Esophagus muscularis mucosa (tissue), 4 donors: ENCODE data around the gene ZFAND4. TPM values are rescaled to one million over a fixed set of nuclear protein-coding genes. Genes with fewer than 3 reads are reported as not detected.

Experiments used
- DNase-seq: peaks from one replicate; pipeline ENCODE4 v3.0.0-alpha.2; 2017; ENCODE audit errors: extremely low spot score
- H3K27ac ChIP-seq, 4 donors: fragments of 200-600 bp; sonication (generic); replicated peaks in 1 of 4; 1 replicate in 3 of 4; 2 replicates in 1 of 4; pipeline ENCODE4 v1.5.1; 2016 to 2019; ENCODE audit warnings: mild to moderate bottlenecking in 1 of 4
- H3K27me3 ChIP-seq, 4 donors: fragments of 200-600 bp; sonication (generic); one replicate each; pipeline versions ENCODE4 v1.5.1 to v1.6.0; 2016 to 2019
- H3K36me3 ChIP-seq, 4 donors: fragments of 200-600 bp; sonication (generic); one replicate each; pipeline ENCODE4 v1.5.1; 2016 to 2019
- H3K4me1 ChIP-seq, 4 donors: fragments of 200-600 bp; sonication (generic); one replicate each; pipeline ENCODE4 v1.5.1; 2016 to 2019
- H3K4me3 ChIP-seq, 4 donors: fragments of 200-600 bp; sonication (generic); 1 replicate in 2 of 4; 2 replicates in 2 of 4; pipeline ENCODE4 v1.5.1; 2016 to 2019; ENCODE audit warnings: mild to moderate bottlenecking in 4 of 4, moderate library complexity in 1 of 4
- H3K9me3 ChIP-seq, 4 donors: fragments of 200-600 bp; sonication (generic); 1 replicate in 3 of 4; 2 replicates in 1 of 4; pipeline ENCODE4 v1.5.1; 2016 to 2019
- EP300 ChIP-seq: sonication (generic); formaldehyde crosslinking; IDR thresholded peaks from one replicate; pipeline ENCODE4 v1.6.1; 2017; ENCODE audit warnings: antibody characterized with exemption
- POLR2A ChIP-seq: fragments of 450-650 bp; IDR thresholded peaks from one replicate; pipeline ENCODE4 v1.6.1; 2017; ENCODE audit warnings: antibody characterized with exemption, moderate library complexity, mild to moderate bottlenecking, low read depth
- POLR2AphosphoS5 ChIP-seq, 2 donors: sonication (generic); formaldehyde crosslinking; IDR thresholded peaks; one replicate each; pipeline ENCODE4 v1.6.1; 2017; ENCODE audit warnings: antibody characterized with exemption in 2 of 2
- WGBS: methylation state at CpG from one replicate; pipeline ENCODE4 v1.1.5; 2018; 5-methylcytosine and 5-hydroxymethylcytosine counted together
- intact Hi-C: fragments of 100-400 bp; cut with DNase I; formaldehyde crosslinking; loops from one replicate; pipeline ENCODE4 v1.15.1; 2023
- total RNA-seq, 4 donors: library from RNA; depleted of rRNA; stranded (reverse); fragments of >200 nt; gene quantifications; one replicate each; pipeline versions ENCODE4 v1.1.0 to v1.2.1, GENCODE V29; 2016
- TF ChIP-seq, protein P1 (sequence below), 3 experiments: fragments of 200-600 bp in 2 of 3; fragments of 450-650 bp in 1 of 3; sonication (generic) in 2 of 3; IDR thresholded peaks; one replicate each; pipeline ENCODE4 v1.5.1; 2017 to 2019; ENCODE audit warnings: antibody characterized with exemption in 3 of 3, mild to moderate bottlenecking in 2 of 3, moderate library complexity in 1 of 3

Gene ZFAND4
- total RNA-seq, 4 donors from 2014 or later, result 12.9 to 18.7 (median 16.7) TPM

DNA sequence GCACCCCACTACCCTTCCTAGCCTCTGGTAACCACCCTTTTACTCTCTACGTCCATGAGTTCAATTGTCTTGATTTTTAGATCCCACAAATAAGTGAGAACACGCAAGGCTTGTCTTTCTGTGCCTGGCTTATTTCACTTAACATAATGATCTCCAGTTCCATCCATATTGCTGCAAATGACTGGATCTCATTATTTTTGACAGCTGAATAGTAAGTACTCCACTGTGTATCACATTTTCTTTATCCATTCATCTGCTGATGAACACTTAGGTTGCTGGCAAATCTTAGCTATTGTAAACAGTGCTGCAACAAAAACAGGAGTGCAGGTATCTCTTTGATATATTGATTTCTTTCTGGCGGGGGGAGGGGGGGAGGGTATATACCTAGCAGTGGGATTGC, 106.2 kb downstream of the ZFAND4 start:
- Histone ChIP-seq H3K4me3 (no peak overlapping the region), H3K27me3 (no peaks in the 10 kb centered on the region), H3K27ac (no peak overlapping the region), H3K36me3 (no peaks in the 10 kb centered on the region), H3K9me3 (no peaks in the 10 kb centered on the region), H3K4me1 (no peaks in the 10 kb centered on the region)
- TF ChIP-seq POLR2AphosphoS5 (IDR thresholded peaks at IDR 0.05) (no peak), POLR2A (no peak), EP300 (no peak)
- TF ChIP-seq, protein P1, sequence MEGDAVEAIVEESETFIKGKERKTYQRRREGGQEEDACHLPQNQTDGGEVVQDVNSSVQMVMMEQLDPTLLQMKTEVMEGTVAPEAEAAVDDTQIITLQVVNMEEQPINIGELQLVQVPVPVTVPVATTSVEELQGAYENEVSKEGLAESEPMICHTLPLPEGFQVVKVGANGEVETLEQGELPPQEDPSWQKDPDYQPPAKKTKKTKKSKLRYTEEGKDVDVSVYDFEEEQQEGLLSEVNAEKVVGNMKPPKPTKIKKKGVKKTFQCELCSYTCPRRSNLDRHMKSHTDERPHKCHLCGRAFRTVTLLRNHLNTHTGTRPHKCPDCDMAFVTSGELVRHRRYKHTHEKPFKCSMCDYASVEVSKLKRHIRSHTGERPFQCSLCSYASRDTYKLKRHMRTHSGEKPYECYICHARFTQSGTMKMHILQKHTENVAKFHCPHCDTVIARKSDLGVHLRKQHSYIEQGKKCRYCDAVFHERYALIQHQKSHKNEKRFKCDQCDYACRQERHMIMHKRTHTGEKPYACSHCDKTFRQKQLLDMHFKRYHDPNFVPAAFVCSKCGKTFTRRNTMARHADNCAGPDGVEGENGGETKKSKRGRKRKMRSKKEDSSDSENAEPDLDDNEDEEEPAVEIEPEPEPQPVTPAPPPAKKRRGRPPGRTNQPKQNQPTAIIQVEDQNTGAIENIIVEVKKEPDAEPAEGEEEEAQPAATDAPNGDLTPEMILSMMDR (IDR thresholded peaks at IDR 0.05), result no peak
- intact Hi-C loops, result no loop called here
- WGBS, result 87% methylated on average over 3 of the region's 3 CpGs
- no peak for DNase-seq

Other genes starting within 250 kb of the ZFAND4 start
- gene WASHC2C, start 54.5 kb upstream of the ZFAND4 start, total RNA-seq, result 10 to 100 TPM; 27.5 to 39.0 (median 33.3) TPM
- gene AGAP4, start 174.7 kb upstream of the ZFAND4 start, total RNA-seq, result 10 to 100 TPM in 1 of 4 donors, 1 to 10 TPM in 3; 7.5 to 14.9 (median 8.0) TPM